M059J (cell line): ENCODE results near the gene CGA. TPM values are rescaled to one million over a fixed set of nuclear protein-coding genes. Genes with fewer than 3 reads are reported as not detected.
A peak's percentile ranks its signal among the peaks of the same experiment; 100 is the strongest.

Source experiments
- DNase-seq: peaks from one replicate; pipeline ENCODE4 v3.0.0-alpha.2; 2012; ENCODE audit warnings: low read depth
- total RNA-seq: library from RNA; depleted of rRNA; stranded (reverse); fragments of >200 nt; shearing (Covaris generic); gene quantifications from 2 replicates; pipeline ENCODE4 v1.2.3, GENCODE V29; 2014; rRNA removed

The CGA gene
- total RNA-seq, 1 experiment from 2014 or later: 22.8 TPM

DNA sequence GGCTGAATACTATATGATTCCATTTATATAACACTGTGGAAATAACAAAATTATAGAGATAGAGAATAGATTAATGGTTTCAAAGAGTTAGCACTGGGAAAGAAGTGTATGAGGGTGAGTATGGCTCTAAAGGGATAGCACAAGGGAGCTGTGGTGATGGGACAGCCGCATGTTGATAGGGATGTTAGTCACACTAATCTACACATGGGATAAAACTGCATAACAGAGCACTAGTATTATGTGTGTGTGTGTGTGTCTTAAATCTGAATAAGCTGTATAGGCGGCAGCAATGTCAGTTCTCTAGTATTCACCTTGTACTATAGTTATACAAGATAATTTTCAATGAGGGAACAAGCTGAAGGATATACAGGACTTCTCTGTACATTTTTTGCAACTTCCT lies 5.8 kb downstream of the CGA start:
- no peak for DNase-seq

DNA sequence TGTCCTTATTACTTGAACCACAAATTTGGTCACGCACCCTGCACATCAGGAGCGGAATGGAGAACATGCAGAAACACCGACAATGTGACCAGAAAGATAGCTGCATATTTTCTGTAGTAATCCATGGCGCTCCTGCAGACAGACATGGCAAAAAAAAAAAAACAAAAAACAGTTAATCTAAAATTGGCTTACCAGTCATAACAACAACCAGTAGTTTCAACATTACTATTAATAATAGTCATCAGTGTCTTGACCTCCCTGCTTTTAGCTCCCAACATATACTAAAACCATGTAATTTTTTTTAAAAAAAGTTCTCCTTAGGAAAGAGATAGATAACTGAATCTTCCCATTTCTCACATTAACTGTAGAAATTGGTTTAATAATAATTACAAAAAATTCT lies 6.8 kb downstream of the CGA start:
- no peak for DNase-seq

DNA sequence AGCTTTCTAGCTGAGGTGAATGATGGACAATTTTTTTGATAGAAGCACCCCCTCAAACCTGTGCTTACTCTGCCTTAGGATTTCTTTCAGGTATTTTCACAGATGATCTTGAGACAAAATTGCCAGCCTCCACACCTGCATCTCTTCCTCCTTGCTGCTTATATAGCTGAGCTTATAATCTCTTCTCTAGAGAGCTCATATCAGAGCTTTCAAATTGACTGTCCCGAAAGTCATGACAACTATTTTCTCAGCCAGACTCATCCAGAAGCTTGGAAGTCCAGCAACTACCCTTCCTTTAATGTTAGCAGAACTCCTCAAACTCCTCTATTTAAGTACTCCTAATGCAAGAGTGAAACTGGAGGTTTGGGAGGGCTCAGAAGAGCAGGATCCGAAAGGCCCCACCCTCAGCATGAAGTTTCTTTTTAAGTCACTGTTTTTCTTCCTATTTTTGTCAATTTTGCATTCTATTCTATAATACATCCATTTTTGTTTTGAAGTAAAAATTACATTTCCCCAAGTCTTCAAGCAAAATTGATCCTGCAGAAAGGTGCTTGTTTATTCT lies 12.7 kb downstream of the CGA start:
- no peak for DNase-seq

DNA sequence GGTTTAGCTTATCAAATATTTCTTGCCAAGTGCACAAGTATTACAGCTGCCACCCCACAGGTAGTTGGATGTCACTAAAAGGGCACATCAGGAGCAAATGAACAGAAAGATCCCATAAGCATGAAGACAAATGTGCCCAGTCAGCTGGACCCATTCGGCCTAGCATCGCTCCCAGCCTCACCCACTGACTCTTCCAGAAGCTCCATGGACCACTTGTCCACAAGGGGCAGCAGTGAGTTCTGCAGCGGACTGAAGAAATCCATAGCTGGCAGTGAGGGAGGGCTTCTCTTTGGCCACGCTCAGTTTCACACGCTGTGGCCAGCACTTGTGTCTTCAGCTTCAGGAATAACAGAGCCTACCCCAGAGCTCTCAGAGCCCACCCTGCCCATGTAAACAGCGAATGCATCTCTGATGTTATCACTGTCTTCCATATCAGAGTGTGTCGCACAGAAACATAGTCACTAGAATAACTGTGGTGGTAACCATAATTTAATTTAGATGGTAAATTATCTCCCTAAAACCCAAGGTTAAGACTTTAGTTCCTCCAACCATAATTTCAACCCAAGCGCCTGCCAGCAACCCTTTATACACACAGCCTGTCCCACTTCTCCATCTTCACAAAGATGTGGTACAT lies 15.8 kb downstream of the CGA start:
- peak; percentile 58 for DNase-seq

DNA sequence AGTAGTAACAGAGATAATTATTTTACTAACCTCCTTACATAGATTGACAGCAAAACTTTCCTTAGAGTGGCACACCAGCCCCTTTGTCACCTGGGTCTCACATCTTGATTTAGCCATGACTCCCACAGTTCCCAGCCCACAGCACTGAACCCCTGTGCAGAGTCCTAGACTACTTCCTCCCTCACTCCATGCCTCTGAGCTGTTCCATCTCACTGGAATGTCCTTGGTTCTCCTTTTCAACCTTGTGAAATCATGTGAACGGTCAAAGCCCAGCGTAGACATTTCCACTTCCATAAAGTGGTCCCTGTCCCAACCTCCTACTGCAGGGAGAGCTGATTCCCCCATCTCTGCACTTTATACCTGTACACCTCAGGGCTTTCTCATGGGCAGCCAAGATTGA lies 19.7 kb downstream of the CGA start:
- DNase-seq: no peak

DNA sequence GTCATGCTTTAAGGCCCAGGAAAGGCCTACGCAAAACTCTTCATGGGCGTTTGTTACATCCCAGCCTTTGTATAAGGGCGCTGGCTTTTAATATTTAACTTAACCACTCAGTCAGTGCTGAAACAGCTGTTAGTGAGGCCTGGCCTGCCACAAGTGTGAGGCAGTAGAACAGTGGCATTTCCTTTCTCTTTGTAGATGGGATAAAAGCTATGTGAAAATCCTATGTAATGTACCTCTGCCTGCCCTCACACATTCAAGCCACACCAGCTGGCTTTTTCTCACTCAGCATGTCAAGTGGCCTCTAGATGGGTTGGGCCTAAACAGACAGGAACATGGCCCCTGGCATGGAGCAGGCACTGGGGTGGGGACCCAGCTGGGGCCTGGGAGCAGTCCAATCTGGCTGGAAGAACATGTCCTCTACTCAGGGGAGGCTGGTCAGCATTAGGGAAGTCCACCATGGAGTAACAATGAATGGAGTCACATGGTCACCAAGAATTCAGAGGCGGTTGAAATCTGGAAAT lies 20.7 kb downstream of the CGA start:
- DNase-seq: no peak

DNA sequence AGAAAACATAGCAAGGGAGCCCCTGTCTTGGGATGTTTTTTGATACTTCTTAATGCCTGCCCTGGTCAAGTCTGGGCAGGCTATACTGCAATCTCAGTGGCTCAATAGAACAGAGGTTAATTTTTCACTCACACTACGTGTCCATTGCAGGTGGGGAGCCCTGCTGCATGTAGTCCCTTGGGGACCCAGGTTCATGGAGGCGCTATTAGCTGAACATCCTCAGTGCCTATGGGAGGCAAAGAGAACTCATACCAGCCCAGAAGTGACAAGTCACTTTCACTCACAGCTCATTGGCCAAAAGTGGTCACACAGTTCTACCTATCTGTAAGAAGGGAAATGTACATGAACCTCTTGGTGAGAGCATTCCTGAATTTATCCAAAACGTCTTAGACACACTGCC lies 23.2 kb downstream of the CGA start:
- no peak for DNase-seq

DNA sequence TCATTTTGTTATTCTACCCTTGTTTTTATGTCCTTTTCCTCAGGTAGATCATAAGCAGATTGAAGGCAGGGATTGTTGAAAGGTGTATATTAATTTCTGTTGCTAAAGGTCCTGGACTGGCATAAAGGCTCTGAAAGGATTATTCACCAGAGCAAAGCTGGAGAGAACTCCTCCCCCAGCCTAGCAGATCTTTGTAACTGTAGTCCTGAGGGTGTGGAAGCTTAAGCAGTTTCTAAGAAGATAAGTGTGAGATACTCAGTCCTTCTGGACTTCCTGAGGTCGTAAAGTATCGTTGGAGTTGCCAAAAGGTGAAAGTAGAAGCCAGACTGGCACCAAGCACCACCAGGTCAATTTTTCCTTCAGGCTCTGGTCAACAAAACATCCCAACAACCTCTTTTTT lies 24.2 kb downstream of the CGA start:
- peak; percentile 1 for DNase-seq

DNA sequence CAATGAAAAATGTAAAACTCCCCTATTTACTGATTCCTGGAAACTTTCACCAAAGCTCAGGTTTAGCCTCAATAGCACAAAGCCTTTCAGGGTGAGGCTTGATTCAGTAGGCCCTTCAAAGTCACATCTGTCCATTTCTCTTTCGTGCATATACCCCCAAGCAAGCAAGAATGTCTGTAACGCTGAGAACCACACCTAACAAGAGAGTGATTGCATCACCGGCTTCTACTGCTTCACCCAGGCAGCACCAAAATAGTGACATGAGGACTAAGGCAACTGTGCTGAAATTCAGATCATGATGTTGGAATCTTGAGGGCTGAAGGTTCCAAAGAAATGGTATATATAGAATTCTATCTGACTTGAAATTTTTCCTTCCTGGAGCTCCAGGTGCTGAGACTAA lies 26.1 kb downstream of the CGA start:
- no peak for DNase-seq

DNA sequence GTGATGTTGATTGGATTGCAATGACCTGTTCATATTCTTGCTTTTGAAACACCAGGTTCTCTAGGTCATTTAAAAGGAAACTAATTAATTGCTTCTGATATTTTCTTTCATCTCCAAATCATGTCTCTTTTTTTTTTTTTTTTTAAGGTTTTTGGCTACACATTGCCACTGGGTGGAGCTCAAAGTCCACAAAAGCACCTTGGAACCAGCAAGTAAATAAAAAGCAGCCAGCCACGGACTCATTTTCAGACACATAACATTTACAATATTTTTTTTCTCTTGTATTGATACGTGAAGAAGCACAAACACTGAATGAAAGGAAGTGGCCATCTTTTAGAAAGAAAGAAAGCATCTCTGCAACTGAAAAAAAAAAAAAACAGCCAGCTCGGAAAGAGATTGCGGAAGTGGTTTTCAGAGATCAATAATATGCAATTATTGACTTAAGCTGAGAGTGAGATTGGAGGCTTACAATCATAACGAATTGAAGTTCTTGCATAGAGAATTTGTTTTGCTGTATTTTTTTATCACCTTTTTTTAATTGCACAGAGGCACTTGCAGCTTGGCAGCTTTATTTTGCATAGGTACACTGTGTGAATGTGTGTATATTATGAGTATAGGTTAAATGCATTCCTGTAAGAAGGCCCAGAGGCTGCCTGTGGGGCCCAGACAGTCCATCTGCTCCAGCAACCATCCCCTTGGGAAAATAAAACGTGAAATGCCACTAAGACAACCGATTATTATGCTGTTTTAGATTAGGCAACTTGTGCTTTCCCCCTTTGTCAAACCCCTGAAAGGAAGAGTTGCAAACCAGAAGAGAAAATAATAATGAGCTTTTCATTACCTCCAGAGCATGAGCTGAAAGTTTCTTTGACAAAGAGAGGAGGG lies 28.2 kb downstream of the CGA start:
- DNase-seq: peak; percentile 57

DNA sequence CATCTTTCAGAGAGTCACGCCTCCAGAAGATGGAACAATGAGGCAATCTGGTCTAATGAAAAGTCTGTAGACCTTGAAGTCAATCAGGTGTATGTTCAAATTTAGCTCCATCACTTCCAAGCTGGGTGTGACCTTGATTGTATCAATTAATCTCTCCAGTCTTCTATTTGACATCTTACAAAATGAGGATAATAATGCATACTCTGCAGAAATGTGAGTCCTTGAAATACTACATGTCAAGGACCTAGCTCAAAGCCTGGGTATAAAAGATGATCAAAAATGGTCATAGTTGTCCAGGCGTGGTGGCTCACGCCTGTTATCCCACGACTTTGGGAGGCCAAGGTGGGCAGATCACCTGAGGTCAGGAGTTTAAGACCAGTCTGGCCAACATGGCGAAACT lies 29.8 kb downstream of the CGA start:
- no peak for DNase-seq

DNA sequence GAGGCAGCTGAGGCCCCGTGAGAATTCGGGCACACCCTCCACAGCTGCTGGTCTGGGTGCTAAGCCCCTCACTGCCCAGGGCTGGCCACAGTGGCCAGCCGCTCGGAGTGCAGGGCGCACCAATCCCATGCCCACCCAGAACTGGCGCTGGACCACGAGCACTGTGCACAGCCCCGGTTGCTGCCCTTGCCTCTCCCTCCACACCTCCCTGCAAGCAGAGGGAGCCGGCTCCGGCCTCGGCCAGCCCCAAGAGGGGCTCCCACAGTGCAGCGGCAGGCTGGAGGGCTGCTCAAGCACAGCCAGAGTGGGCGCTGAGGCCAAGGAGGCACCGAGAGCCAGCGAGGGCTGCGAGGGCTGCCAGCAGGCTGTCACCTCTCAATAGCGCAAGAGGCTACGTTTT lies 35.0 kb downstream of the CGA start:
- no peak for DNase-seq

DNA sequence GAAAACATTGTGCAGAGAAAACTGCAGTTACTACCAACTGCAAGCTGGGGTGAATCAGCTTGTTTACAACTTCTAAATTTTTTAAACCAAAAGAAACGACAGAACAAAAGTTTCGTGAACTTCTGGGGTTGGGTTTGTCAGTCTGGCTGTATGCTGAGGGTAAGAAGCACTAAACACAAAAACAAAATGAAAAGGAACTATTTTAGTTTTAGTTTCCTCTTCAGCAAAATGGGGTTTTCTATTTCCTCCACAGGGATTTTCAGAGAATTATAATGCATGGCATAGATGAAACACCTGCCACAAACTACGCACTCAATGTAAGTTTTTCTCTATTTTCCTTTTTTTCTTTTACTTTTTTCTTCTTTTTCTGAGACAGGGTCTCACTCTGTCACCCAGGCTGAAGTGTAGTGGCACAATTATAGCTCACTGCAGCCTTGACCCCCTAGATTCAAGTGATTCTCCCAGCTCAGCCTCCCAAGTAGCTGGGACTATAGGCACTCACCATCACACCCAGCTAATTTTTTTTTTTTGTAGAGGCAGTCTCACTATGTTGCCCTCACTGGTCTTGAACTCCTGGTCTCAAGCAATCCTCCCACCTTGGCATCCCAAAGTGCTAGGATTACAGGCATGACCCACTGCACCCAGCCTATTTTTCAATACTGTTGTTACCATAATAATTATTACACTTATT lies 40.6 kb downstream of the CGA start:
- DNase-seq: no peak

DNA sequence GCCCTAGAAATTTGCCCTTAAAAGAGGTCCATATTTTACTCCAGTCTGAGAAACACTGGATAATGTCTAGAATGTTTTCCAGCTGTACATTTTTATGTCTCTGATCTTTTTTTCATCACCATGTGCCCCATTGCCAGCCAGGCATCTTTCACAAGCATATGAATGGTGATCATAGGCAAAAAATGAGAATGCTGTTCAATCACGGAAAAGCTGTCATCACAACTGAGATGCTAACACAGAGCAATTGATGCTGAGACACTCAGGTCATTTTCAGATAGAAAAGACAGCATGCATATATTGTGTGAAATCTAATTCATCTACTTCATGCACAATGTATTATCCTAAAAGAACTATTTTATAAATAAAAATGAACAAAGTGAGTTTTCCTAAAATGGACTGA lies 41.6 kb downstream of the CGA start:
- no peak for DNase-seq

DNA sequence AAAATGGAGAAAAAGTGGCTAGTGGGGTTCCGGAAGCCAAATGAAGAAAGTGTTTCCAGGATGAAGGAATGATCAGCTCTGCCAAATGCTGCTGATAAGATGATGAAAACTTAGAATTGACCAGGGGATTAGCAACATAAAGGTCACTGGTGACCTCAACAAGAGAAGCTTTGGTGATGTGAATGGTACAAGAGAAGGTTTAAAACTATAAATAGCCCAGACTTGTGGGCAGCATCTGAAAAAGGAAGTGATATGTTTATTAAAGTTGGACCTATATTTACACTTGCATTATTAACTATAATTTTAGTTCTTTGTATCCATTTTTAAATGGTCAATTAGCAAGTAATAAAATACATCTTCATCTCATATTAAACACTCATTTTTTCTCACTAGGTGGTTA lies 45.1 kb downstream of the CGA start:
- DNase-seq: no peak

DNA sequence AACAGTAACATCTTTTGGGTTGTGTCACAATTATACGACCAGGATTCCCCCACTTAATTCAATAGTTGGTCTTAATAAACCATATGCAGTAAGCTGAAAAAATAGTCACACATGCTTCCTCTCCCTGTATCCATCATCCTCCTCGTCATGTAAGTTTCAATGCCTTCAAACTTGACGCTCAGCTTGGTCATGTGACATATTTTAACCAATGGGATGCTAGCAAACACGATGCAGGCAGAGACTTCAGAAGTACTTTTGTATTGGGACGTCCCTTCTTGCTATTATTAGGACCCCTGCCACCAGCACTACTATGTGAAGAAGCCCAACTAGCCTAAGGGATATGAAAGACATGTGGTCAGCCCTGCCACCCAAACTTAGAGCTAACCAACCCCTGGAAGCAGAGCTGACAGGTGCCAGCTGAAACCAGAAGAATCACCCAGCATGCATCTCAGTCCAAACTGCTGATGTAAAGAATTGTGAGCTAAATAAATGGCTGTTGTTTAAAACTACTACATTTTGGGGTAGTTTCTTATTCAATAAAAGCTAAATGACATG lies 49.3 kb downstream of the CGA start:
- DNase-seq: no peak

DNA sequence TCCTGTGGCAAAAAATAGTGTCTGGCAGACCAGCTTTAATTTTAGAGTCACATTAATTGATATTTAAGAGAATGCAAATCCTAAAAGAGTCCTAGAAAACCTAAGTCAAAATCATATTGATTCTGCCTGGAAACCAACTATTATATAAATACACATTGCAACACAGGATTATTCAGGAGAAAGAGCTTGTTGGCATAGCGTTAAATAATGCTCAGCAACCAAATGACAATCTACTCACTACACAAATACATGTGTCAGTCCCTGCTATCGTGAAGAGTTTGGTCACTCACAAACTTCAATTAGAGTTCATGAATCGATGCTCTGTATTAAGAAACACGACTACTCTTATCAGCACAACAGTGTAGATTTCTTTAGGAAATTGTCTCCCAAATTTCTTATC lies 54.2 kb downstream of the CGA start:
- DNase-seq: no peak

Other genes with a start within 250 kb of the CGA start
- not detected in 2 replicates for gene HTR1E, start 157.6 kb downstream of the CGA start, total RNA-seq
- gene ZNF292, start 60.5 kb upstream of the CGA start, total RNA-seq: 10.0 and 11.1 TPM in 2 replicates
- 3.9 and 6.1 TPM in 2 replicates for gene SMIM8, start 227.5 kb upstream of the CGA start, total RNA-seq
- gene GJB7, start 234.2 kb upstream of the CGA start, total RNA-seq: not detected in 2 replicates
- not detected in 2 replicates for gene C6orf163, start 249.7 kb upstream of the CGA start, total RNA-seq